Hair follicle dermal papilla cell (primary cell): ENCODE measurements around the gene WDR3. TPM values are rescaled to one million over a fixed set of nuclear protein-coding genes. Genes with fewer than 3 reads are reported as not detected.

Experiments used
- total RNA-seq: library from RNA; depleted of rRNA; stranded (reverse); fragments of >200 nt; gene quantifications from 2 replicates; pipeline ENCODE4 v1.2.3, GENCODE V29; 2012

The WDR3 gene
- 13.3 and 22.6 TPM in 2 replicates for total RNA-seq

DNA sequence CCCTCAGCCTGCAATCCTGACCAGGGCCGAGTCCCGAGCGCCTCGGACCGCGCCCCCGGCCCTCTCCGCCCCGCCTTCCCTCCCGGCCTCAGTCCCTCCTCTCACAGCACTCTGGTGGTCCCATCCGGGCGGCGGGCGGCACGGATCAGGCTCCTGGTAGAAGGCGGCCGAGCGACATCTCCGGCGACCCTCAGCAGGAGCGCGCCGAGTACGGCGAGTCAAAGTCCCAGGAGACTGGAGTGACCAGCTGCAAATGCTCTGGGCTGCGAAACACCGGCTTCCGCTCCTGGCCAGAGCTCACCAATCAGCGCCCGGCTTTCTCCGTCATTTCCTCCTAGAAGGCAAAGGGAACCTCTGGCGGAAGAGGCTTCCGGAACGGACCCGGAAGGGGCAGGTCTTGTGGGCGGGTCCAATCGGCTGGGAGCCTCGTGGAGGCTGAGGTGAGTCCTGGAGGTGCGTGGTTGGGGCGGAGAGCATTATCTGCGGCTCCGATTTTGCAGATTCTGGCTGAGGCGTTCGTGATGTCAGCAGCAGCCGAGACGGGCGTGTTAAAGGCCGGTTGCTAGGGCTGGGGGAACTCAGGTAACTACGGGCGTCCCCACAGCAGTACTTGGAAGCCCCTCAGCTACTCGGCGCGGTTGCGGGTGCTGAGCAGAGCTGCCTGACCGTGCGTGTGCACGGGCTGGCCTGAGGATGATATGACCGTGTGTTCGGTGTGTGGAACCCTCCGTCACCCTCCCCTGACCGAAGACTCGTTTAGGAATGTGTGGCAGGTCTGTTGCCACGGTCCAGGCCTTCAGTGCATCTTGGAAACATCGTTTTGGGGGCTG is at the start of gene WDR3, which contains the start of gene GDAP2:
Gene WDR3 (plus strand): TSS at position 397 of the 830 bp plus-strand sequence. CDS start 3,581 bp downstream, outside the sequence.
Gene GDAP2 (minus strand): TSS at position 279 of the 830 bp plus-strand sequence. CDS start 9,264 bp downstream, outside the sequence.

Other genes starting within 250 kb of the WDR3 start
- 26.2 and 29.2 TPM in 2 replicates for gene GDAP2, start 118 bp upstream of the WDR3 start, total RNA-seq